K562 (cell line): ENCODE measurements around the gene AP1M1. TPM values are rescaled to one million over a fixed set of nuclear protein-coding genes. Genes with fewer than 3 reads are reported as not detected.
A peak's percentile ranks its signal among the peaks of the same experiment; 100 is the strongest.

Experiments
- CBX8 ChIP-seq: fragments of 200-600 bp; sonication (generic); IDR thresholded peaks from 2 replicates; pipeline ENCODE4 v1.6.1; 2012; ENCODE audit warnings: borderline replicate concordance, mixed run types, low read depth, mild to moderate bottlenecking, moderate library complexity, mixed read lengths, low read length, control low read depth, inconsistent platforms; ENCODE audit not compliant: poor library complexity, severe bottlenecking; ENCODE audit errors: extremely low read depth
- DACH1 ChIP-seq: fragments of 450-650 bp; IDR thresholded peaks from 2 replicates; pipeline ENCODE4 v1.6.1; 2018; ENCODE audit not compliant: partially characterized antibody
- EHMT2 ChIP-seq: fragments of 450-650 bp; IDR thresholded peaks from 2 replicates; pipeline ENCODE4 v1.6.1; 2018; ENCODE audit warnings: antibody characterized with exemption
- ELF4 ChIP-seq: fragments of 450-650 bp; formaldehyde crosslinking; IDR thresholded peaks from 2 replicates; pipeline ENCODE4 v1.4.0; 2022; ENCODE audit warnings: missing genetic modification characterization
- EP400 ChIP-seq: fragments of 450-650 bp; IDR thresholded peaks from 2 replicates; pipeline ENCODE4 v1.6.1; 2017; ENCODE audit warnings: antibody characterized with exemption, mild to moderate bottlenecking, moderate library complexity
- ETV5 ChIP-seq: sonication (generic); formaldehyde crosslinking; IDR thresholded peaks from 2 replicates; pipeline ENCODE4 v1.4.0; 2020; ENCODE audit warnings: low read depth, mild to moderate bottlenecking, missing genetic modification reagents
- FIP1L1 ChIP-seq: fragments of 200-400 bp; formaldehyde crosslinking; IDR thresholded peaks from 2 replicates; pipeline ENCODE4 v1.6.1; 2018; ENCODE audit warnings: mild to moderate bottlenecking, low read depth, low read length; ENCODE audit not compliant: poor library complexity, severe bottlenecking
- HDAC2 ChIP-seq: fragments of 450-650 bp; IDR thresholded peaks from 2 replicates; pipeline ENCODE4 v1.6.1; 2016; ENCODE audit warnings: mild to moderate bottlenecking
- HDAC8 ChIP-seq: fragments of 450-650 bp; IDR thresholded peaks from 2 replicates; pipeline ENCODE4 v1.6.1; 2016; ENCODE audit warnings: mild to moderate bottlenecking, missing genetic modification characterization, moderate library complexity, missing compliant biosample characterization
- HMG20B ChIP-seq: fragments of 250-450 bp; sonication (Bioruptor Pico); IDR thresholded peaks from 2 replicates; pipeline ENCODE4 v1.5.0; 2021; ENCODE audit warnings: mild to moderate bottlenecking
- KDM4B ChIP-seq, 2 experiments: fragments of 450-650 bp in 1 of 2; sonication (generic) in 1 of 2; IDR thresholded peaks; 2 replicates each; pipeline ENCODE4 v1.6.1; 2016 to 2017; ENCODE audit warnings: borderline replicate concordance in 2 of 2, antibody characterized with exemption in 1 of 2, low read depth in 1 of 2, mild to moderate bottlenecking in 1 of 2
- MYBL2 ChIP-seq, 2 experiments: fragments of 450-650 bp in 1 of 2; sonication (generic) in 1 of 2; formaldehyde crosslinking in 1 of 2; IDR thresholded peaks; 2 replicates each; pipeline versions ENCODE4 v1.6.1 to v1.8.1; 2017 to 2022; ENCODE audit warnings: borderline replicate concordance in 1 of 2, inconsistent platforms in 1 of 2, low read depth in 1 of 2, mild to moderate bottlenecking in 1 of 2, missing genetic modification reagents in 1 of 2, moderate library complexity in 1 of 2
- NFRKB ChIP-seq: fragments of 450-650 bp; IDR thresholded peaks from 2 replicates; pipeline ENCODE4 v1.6.1; 2016; ENCODE audit warnings: low read depth
- POLR3A ChIP-seq: IDR thresholded peaks from 2 replicates; pipeline ENCODE4 v1.6.1; 2011; ENCODE audit warnings: borderline replicate concordance, mild to moderate bottlenecking, moderate library complexity; ENCODE audit not compliant: insufficient read length, insufficient read depth; ENCODE audit errors: extremely low read depth
- RBM34 ChIP-seq: fragments of 200-400 bp; formaldehyde crosslinking; IDR thresholded peaks from 2 replicates; pipeline ENCODE4 v1.6.1; 2018; ENCODE audit warnings: low read length, borderline replicate concordance; ENCODE audit not compliant: insufficient read depth
- RNF2 ChIP-seq: sonication (generic); IDR thresholded peaks from 2 replicates; pipeline ENCODE4 v1.6.1; 2016
- SMAD2 ChIP-seq: fragments of 150-350 bp; IDR thresholded peaks from 2 replicates; pipeline ENCODE4 v1.6.1; 2014; ENCODE audit warnings: low read depth, mild to moderate bottlenecking, low read length
- SRSF9 ChIP-seq: fragments of 200-400 bp; formaldehyde crosslinking; IDR thresholded peaks from 2 replicates; pipeline ENCODE4 v1.6.1; 2017; ENCODE audit warnings: low read depth, low read length, borderline replicate concordance
- TARDBP ChIP-seq: fragments of 450-650 bp; IDR thresholded peaks from 2 replicates; pipeline ENCODE4 v1.6.1; 2016
- XRCC5 ChIP-seq: fragments of 200-400 bp; formaldehyde crosslinking; IDR thresholded peaks from 2 replicates; pipeline ENCODE4 v1.6.1; 2017; ENCODE audit warnings: low read depth, mild to moderate bottlenecking, low read length
- ZNF253 ChIP-seq: fragments of 250-450 bp; sonication (Bioruptor Pico); conservative IDR thresholded peaks from 2 replicates; pipeline ENCODE4 v1.6.1; 2021; ENCODE audit warnings: mild to moderate bottlenecking
- ZNF696 ChIP-seq: fragments of 250-450 bp; sonication (Bioruptor Pico); conservative IDR thresholded peaks from 2 replicates; pipeline ENCODE4 v1.4.0; 2020; ENCODE audit warnings: mild to moderate bottlenecking, moderate library complexity
- polyA plus RNA-seq, 8 experiments: library from polyadenylated mRNA; depleted of rRNA in 4 of 8; stranded (reverse) in 5 of 8; unstranded in 3 of 8; fragments of >200 nt; fragmentation: Nextera tagmentation in 2 of 8; fragmentation: Illumina TruSeq in 1 of 8; extraction: Ambion mirVana in 2 of 8; extraction: Trizol in 1 of 8; gene quantifications; 2 replicates each; pipeline versions ENCODE4 v1.2.1 to v1.2.3, GENCODE V29; 2011 to 2014; ENCODE audit warnings: inconsistent platforms in 1 of 8, missing spikeins in 1 of 8
- total RNA-seq, 7 experiments: library from RNA; depleted of rRNA in 6 of 7; stranded (reverse); fragments of >200 nt in 6 of 7; fragmentation: Illumina TruSeq in 2 of 7; extraction: Trizol in 2 of 7; gene quantifications; 2 replicates each; pipeline versions ENCODE4 v1.2.1 to v1.2.3, GENCODE V29; 2011 to 2021; ENCODE audit warnings: low replicate concordance in 1 of 7
- TF ChIP-seq, protein P1 (sequence below): fragments of 200-800 bp; sonication (Bioruptor generic); IDR thresholded peaks from 2 replicates; pipeline ENCODE4 v1.6.1; 2016; ENCODE audit warnings: missing genetic modification characterization, missing compliant biosample characterization
- TF ChIP-seq, protein P2 (sequence below): fragments of 250-450 bp; sonication (Bioruptor Pico); IDR thresholded peaks from 2 replicates; pipeline ENCODE4 v1.4.0; 2020; ENCODE audit warnings: mild to moderate bottlenecking, moderate library complexity

AP1M1 gene
- total and polyA plus RNA-seq, 9 of the 15 experiments (the other 6 are each of a cell fraction or from before 2014, with no cell fraction given), result 0.87 to 56.2 (median 29.1) TPM

DNA sequence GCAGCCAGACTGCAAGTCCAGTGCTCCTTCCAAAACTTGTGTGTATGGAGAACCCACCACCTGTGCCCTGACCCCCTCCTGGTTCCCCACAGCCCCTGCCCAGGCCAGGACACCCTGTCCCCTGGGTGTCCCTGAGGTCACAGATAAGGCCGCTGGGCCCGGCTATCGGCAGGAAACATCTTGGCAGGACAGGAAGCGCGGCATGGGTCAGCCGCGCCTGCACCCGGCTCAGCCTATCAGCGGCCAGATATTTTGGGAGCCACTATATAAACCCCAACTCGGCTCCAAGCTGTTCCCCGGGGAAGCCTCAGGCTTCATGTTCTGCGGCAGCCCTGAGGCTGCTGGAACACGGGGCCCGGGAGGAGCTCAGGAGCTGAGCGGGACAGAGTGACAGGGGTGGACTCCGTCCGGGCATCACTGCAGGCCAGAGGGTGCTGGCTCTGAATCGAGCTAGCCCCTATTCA lies 60.8 kb downstream of the AP1M1 start (continued):
- TF ChIP-seq, protein P1, sequence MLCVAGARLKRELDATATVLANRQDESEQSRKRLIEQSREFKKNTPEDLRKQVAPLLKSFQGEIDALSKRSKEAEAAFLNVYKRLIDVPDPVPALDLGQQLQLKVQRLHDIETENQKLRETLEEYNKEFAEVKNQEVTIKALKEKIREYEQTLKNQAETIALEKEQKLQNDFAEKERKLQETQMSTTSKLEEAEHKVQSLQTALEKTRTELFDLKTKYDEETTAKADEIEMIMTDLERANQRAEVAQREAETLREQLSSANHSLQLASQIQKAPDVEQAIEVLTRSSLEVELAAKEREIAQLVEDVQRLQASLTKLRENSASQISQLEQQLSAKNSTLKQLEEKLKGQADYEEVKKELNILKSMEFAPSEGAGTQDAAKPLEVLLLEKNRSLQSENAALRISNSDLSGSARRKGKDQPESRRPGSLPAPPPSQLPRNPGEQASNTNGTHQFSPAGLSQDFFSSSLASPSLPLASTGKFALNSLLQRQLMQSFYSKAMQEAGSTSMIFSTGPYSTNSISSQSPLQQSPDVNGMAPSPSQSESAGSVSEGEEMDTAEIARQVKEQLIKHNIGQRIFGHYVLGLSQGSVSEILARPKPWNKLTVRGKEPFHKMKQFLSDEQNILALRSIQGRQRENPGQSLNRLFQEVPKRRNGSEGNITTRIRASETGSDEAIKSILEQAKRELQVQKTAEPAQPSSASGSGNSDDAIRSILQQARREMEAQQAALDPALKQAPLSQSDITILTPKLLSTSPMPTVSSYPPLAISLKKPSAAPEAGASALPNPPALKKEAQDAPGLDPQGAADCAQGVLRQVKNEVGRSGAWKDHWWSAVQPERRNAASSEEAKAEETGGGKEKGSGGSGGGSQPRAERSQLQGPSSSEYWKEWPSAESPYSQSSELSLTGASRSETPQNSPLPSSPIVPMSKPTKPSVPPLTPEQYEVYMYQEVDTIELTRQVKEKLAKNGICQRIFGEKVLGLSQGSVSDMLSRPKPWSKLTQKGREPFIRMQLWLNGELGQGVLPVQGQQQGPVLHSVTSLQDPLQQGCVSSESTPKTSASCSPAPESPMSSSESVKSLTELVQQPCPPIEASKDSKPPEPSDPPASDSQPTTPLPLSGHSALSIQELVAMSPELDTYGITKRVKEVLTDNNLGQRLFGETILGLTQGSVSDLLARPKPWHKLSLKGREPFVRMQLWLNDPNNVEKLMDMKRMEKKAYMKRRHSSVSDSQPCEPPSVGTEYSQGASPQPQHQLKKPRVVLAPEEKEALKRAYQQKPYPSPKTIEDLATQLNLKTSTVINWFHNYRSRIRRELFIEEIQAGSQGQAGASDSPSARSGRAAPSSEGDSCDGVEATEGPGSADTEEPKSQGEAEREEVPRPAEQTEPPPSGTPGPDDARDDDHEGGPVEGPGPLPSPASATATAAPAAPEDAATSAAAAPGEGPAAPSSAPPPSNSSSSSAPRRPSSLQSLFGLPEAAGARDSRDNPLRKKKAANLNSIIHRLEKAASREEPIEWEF (CRISPR knock-in tag), result no peak
- peak; percentile 91 for TF ChIP-seq RNF2
- peak; percentile 92 for TF ChIP-seq ETV5
- peak in 1 of 2 experiments; percentile 40; a peak in 1 of 4 replicates for TF ChIP-seq KDM4B (IDR thresholded peaks at IDR 0.05; ENCODE audit: borderline replicate concordance in 2 of 2, low read depth in 1 of 2)
- TF ChIP-seq HMG20B (CRISPR knock-in tag), result no peak
- TF ChIP-seq ZNF696, result no peak
- TF ChIP-seq CBX8, result no peak
- TF ChIP-seq SRSF9, result no peak
- TF ChIP-seq RBM34, result no peak
- no peak for TF ChIP-seq ZNF253 (CRISPR knock-in tag)
- no peak for TF ChIP-seq MYBL2 (IDR thresholded peaks at IDR 0.05; ENCODE audit: low read depth)
- no peak for TF ChIP-seq MYBL2 (CRISPR knock-in tag; IDR thresholded peaks at IDR 0.05; ENCODE audit: borderline replicate concordance)
- no peak for TF ChIP-seq NFRKB
- peak; percentile 92 for TF ChIP-seq TARDBP
- peak; percentile 79 for TF ChIP-seq HDAC2
- no peak for TF ChIP-seq EHMT2
- no peak for TF ChIP-seq XRCC5
- TF ChIP-seq, protein P2, sequence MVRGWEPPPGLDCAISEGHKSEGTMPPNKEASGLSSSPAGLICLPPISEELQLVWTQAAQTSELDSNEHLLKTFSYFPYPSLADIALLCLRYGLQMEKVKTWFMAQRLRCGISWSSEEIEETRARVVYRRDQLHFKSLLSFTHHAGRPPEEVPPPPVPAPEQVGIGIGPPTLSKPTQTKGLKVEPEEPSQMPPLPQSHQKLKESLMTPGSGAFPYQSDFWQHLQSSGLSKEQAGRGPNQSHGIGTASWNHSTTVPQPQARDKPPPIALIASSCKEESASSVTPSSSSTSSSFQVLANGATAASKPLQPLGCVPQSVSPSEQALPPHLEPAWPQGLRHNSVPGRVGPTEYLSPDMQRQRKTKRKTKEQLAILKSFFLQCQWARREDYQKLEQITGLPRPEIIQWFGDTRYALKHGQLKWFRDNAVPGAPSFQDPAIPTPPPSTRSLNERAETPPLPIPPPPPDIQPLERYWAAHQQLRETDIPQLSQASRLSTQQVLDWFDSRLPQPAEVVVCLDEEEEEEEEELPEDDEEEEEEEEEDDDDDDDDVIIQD (CRISPR knock-in tag), result no peak
- no peak for TF ChIP-seq DACH1
- no peak for TF ChIP-seq SMAD2
- no peak for TF ChIP-seq FIP1L1
- TF ChIP-seq POLR3A, result no peak
- TF ChIP-seq EP400, result peak; percentile 45; the same call in 1 of the 2 replicates
- TF ChIP-seq ELF4 (CRISPR knock-in tag), result no peak; the same call in 1 of the 2 replicates
- TF ChIP-seq HDAC8 (tag), result no peak
